RWPE2 (cell line): ENCODE measurements around the gene COQ3.
"Not testable (repeated sequence)": the region's sequence is repeated elsewhere in the genome, so short reads cannot be mapped to it uniquely, and the experiment has no call there.

Source experiments
- ATAC-seq: fragments of 200-7000 bp; cut with Tn5 transposase; 3 replicates; pipeline ENCODE4 v1.9.1; 2021; ENCODE audit warnings: low read depth
- DNase-seq: peaks from one replicate; pipeline ENCODE4 v3.0.0-alpha.2; 2020; ENCODE audit warnings: low spot score
- H3K27ac ChIP-seq: fragments of 450-650 bp; 2 replicates; pipeline ENCODE4 v1.5.1; 2017; ENCODE audit warnings: mild to moderate bottlenecking; ENCODE audit not compliant: poor library complexity, severe bottlenecking
- H3K27me3 ChIP-seq: fragments of 250-450 bp; sonication (Bioruptor Pico); 2 replicates; pipeline ENCODE4 v1.5.1; 2021; ENCODE audit warnings: mild to moderate bottlenecking, moderate library complexity; ENCODE audit not compliant: insufficient read depth, poor library complexity, severe bottlenecking
- H3K36me3 ChIP-seq: fragments of 250-450 bp; sonication (Bioruptor Pico); 2 replicates; pipeline ENCODE4 v1.5.1; 2020; ENCODE audit warnings: low read depth, mild to moderate bottlenecking, moderate library complexity
- H3K4me1 ChIP-seq: fragments of 250-450 bp; sonication (Bioruptor Pico); 2 replicates; pipeline ENCODE4 v1.5.1; 2021; ENCODE audit warnings: mild to moderate bottlenecking, moderate library complexity; ENCODE audit not compliant: insufficient read depth, poor library complexity, severe bottlenecking
- H3K4me3 ChIP-seq: fragments of 250-450 bp; sonication (Bioruptor Pico); 2 replicates; pipeline ENCODE4 v1.5.1; 2021; ENCODE audit warnings: mild to moderate bottlenecking, moderate library complexity; ENCODE audit not compliant: severe bottlenecking
- H3K9me3 ChIP-seq: fragments of 250-450 bp; sonication (Bioruptor Pico); 2 replicates; pipeline ENCODE4 v1.5.1; 2021; ENCODE audit warnings: mild to moderate bottlenecking, moderate library complexity; ENCODE audit not compliant: severe bottlenecking
- CTCF ChIP-seq: fragments of 450-650 bp; IDR thresholded peaks from one replicate; pipeline ENCODE4 v1.5.1; 2017; ENCODE audit warnings: mild to moderate bottlenecking, moderate library complexity; ENCODE audit not compliant: poor library complexity, severe bottlenecking

COQ3 gene

GRCh38 chr6:99341862-99342455, 52.0 kb downstream of the COQ3 start:
- ATAC-seq (peak; percentile 36; the same call in 1 of the 3 replicates), DNase-seq (no peak)
- no peak for TF ChIP-seq CTCF
- no peak overlapping the region for H3K4me3 ChIP-seq
- no peaks in the 10 kb centered on the region for H3K9me3 ChIP-seq
- H3K27me3 ChIP-seq: no peaks in the 10 kb centered on the region
- no peak overlapping the region for H3K27ac ChIP-seq
- H3K4me1 ChIP-seq: peaks cover 5% of the 10 kb centered on the region
- no peaks in the 10 kb centered on the region for H3K36me3 ChIP-seq

DNA sequence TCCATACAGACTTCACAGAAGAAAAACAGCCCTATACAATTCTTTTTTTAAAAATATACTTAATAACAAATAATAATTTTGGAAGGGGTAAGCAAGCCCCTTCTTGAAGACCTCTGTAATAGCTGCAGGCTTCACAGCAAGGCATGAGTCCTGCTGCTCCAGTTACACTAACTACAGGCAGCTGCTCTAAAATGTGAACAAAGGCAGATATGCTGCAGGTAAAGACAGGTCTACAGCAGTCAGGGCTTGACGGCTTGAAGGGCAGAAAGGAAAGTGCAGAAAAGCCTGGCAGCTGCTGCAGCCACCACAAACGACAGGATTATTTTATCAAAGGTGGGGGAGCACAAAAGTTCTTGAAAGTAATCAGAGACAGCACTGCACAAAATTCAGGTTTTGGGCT, 55.8 kb downstream of the COQ3 start:
- no peak for DNase-seq
- H3K36me3 ChIP-seq: no peaks in the 10 kb centered on the region
- no peaks in the 10 kb centered on the region for H3K9me3 ChIP-seq
- H3K4me3 ChIP-seq: no peak overlapping the region
- H3K27me3 ChIP-seq: no peaks in the 10 kb centered on the region
- H3K4me1 ChIP-seq: no peaks in the 10 kb centered on the region
- no peak for ATAC-seq
- no peak for TF ChIP-seq CTCF
- no peak overlapping the region for H3K27ac ChIP-seq

DNA sequence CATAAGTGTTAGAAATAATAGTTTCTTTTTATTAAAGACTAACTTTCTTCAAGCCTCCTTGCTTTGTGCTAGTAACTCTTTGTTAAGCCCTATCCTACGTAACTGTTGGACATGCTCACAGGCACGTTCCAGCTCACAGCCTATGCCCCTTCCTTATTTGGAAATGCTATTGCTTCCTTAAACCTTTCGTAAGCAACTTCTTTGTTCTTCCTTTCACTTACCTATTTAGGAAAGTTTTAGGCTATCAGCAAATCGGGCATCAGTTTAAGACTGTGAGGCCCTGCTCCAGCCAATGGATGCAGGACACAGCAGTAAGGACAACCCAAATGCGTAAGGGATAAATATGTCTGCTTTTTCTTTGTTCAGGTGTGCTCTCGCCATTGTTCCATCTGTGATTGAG, 58.7 kb downstream of the COQ3 start:
- not testable (repeated sequence) for H3K4me1 ChIP-seq, ATAC-seq, H3K9me3 ChIP-seq, H3K36me3 ChIP-seq, H3K27ac ChIP-seq, H3K27me3 ChIP-seq, H3K4me3 ChIP-seq, DNase-seq

- no peak overlapping the region for H3K27ac ChIP-seq
- no peaks in the 10 kb centered on the region for H3K27me3 ChIP-seq
- H3K36me3 ChIP-seq: no peaks in the 10 kb centered on the region
- TF ChIP-seq CTCF: peak; percentile 80
- no peaks in the 10 kb centered on the region for H3K4me1 ChIP-seq
- DNase-seq (no peak), ATAC-seq (peak; percentile 83)
- H3K9me3 ChIP-seq: no peaks in the 10 kb centered on the region
- no peak overlapping the region for H3K4me3 ChIP-seq
Observed at GRCh38 chr6:99334526-99335127, 59.4 kb downstream of the COQ3 start.

DNA sequence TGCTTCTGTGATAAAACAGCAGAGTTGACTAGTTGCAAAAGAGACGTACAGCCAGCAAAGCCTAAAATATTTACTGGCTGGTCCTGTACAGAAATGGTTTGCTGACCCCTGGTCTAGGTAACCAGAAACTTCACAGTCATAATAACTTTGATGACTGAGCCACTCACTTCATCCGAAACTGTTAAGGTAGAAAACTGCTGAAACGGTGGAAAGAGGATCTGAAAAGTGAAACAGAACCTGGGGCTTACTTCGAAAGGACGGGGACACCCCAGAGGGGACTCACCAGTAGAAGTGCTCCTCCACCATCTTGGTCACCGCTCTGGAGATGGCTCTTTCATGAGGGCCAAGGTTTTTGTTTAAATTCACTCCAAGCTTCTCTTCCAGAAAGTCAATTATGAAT, 60.9 kb downstream of the COQ3 start:
- no peak for TF ChIP-seq CTCF
- H3K4me1 ChIP-seq: no peaks in the 10 kb centered on the region
- ATAC-seq: no peak
- H3K36me3 ChIP-seq: no peaks in the 10 kb centered on the region
- H3K4me3 ChIP-seq: no peak overlapping the region
- DNase-seq: no peak
- H3K27me3 ChIP-seq: no peaks in the 10 kb centered on the region
- H3K27ac ChIP-seq: no peak overlapping the region
- no peaks in the 10 kb centered on the region for H3K9me3 ChIP-seq
